H9 (cell line): ENCODE results near the gene USP37. TPM values are rescaled to one million over a fixed set of nuclear protein-coding genes. Genes with fewer than 3 reads are reported as not detected.

Experiments used
- DNase-seq: peaks from one replicate; pipeline ENCODE4 v3.0.0-alpha.2; 2017
- H2AFZ ChIP-seq: one replicate; pipeline ENCODE4 v1.6.1; 2013; ENCODE audit warnings: mild to moderate bottlenecking, low read length, control low read depth, moderate library complexity
- H2AK5ac ChIP-seq: 2 replicates; pipeline ENCODE4 v1.6.1; 2013; ENCODE audit warnings: low read length, control low read depth, mixed read lengths; ENCODE audit not compliant: insufficient read length
- H2BK120ac ChIP-seq: one replicate; pipeline ENCODE4 v1.6.1; 2013; ENCODE audit warnings: low read depth, mild to moderate bottlenecking, low read length, control low read depth, inconsistent platforms; ENCODE audit not compliant: poor library complexity, severe bottlenecking
- H2BK12ac ChIP-seq: 2 replicates; pipeline ENCODE4 v1.6.1; 2013; ENCODE audit warnings: low read length, control low read depth, mixed read lengths, low read depth; ENCODE audit not compliant: insufficient read length
- H2BK15ac ChIP-seq: 2 replicates; pipeline ENCODE4 v1.6.1; 2013; ENCODE audit warnings: low read depth, low read length, control low read depth
- H2BK20ac ChIP-seq: one replicate; pipeline ENCODE4 v1.6.1; 2013; ENCODE audit warnings: low read depth, mild to moderate bottlenecking, low read length, control low read depth, inconsistent platforms; ENCODE audit not compliant: poor library complexity, severe bottlenecking
- H2BK5ac ChIP-seq: 2 replicates; pipeline ENCODE4 v1.6.1; 2013; ENCODE audit warnings: low read length, control low read depth, mixed read lengths; ENCODE audit not compliant: insufficient read length
- H3K14ac ChIP-seq: 2 replicates; pipeline ENCODE4 v1.6.1; 2013; ENCODE audit warnings: low read length, control low read depth; ENCODE audit not compliant: insufficient read depth
- H3K18ac ChIP-seq: 2 replicates; pipeline ENCODE4 v1.6.1; 2013; ENCODE audit warnings: low read depth, mild to moderate bottlenecking, mixed read lengths, low read length, control low read depth; ENCODE audit not compliant: insufficient read length
- H3K23ac ChIP-seq: 2 replicates; pipeline ENCODE4 v1.6.1; 2013; ENCODE audit warnings: low read length, control low read depth, mixed read lengths, low read depth; ENCODE audit not compliant: insufficient read length
- H3K23me2 ChIP-seq: 2 replicates; pipeline ENCODE4 v1.6.1; 2013; ENCODE audit warnings: low read depth, mild to moderate bottlenecking, mixed read lengths, low read length, control low read depth; ENCODE audit not compliant: insufficient read length, poor library complexity, severe bottlenecking
- H3K27ac ChIP-seq: 2 replicates; pipeline ENCODE4 v1.5.1; 2013; ENCODE audit warnings: low read length, control low read depth, mixed read lengths, low read depth; ENCODE audit not compliant: insufficient read length
- H3K27me3 ChIP-seq: 2 replicates; pipeline ENCODE4 v1.6.1; 2013; ENCODE audit warnings: low read length, control low read depth, inconsistent platforms; ENCODE audit not compliant: insufficient read depth
- H3K4ac ChIP-seq: 2 replicates; pipeline ENCODE4 v1.6.1; 2013; ENCODE audit warnings: low read depth, mild to moderate bottlenecking, control low read depth, inconsistent platforms, low read length, moderate library complexity
- H3K4me1 ChIP-seq: 2 replicates; pipeline ENCODE4 v1.6.1; 2013; ENCODE audit warnings: low read length, control low read depth, inconsistent platforms; ENCODE audit not compliant: insufficient read depth
- H3K4me2 ChIP-seq: 2 replicates; pipeline ENCODE4 v1.6.1; 2013; ENCODE audit warnings: low read length, control low read depth, mixed read lengths; ENCODE audit not compliant: insufficient read length, insufficient read depth
- H3K56ac ChIP-seq: 2 replicates; pipeline ENCODE4 v1.6.1; 2013; ENCODE audit warnings: low read depth, mild to moderate bottlenecking, mixed read lengths, low read length, control low read depth; ENCODE audit not compliant: insufficient read length
- H3K79me1 ChIP-seq: 2 replicates; pipeline ENCODE4 v1.6.1; 2013; ENCODE audit warnings: low read depth, mild to moderate bottlenecking, moderate library complexity, low read length, control low read depth, inconsistent platforms; ENCODE audit not compliant: insufficient read depth, poor library complexity, severe bottlenecking
- H3K79me2 ChIP-seq: 2 replicates; pipeline ENCODE4 v1.6.1; 2013; ENCODE audit warnings: low read length, control low read depth, inconsistent platforms; ENCODE audit not compliant: insufficient read depth
- H3K9ac ChIP-seq: 2 replicates; pipeline ENCODE4 v1.6.1; 2013; ENCODE audit warnings: low read length, control low read depth, mixed read lengths; ENCODE audit not compliant: insufficient read length; ENCODE audit errors: extremely low read depth
- H3K9me3 ChIP-seq: one replicate; pipeline ENCODE4 v1.6.1; 2013; ENCODE audit warnings: low read depth, low read length, inconsistent platforms; ENCODE audit not compliant: control insufficient read depth
- H3T11ph ChIP-seq: one replicate; pipeline ENCODE4 v1.6.1; 2013; ENCODE audit warnings: mild to moderate bottlenecking, low read length, control low read depth, inconsistent platforms
- H4K20me1 ChIP-seq: one replicate; pipeline ENCODE4 v1.6.1; 2013; ENCODE audit not compliant: control insufficient read depth, insufficient read length, insufficient read depth
- H4K5ac ChIP-seq: 2 replicates; pipeline ENCODE4 v1.6.1; 2013; ENCODE audit warnings: low read depth, mild to moderate bottlenecking, mixed read lengths, low read length, control low read depth; ENCODE audit not compliant: insufficient read length
- H4K8ac ChIP-seq: replicated peaks from 2 replicates; pipeline ENCODE4 v1.6.1; 2013; ENCODE audit warnings: low read length, control low read depth, mixed read lengths, low read depth; ENCODE audit not compliant: insufficient read length
- H4K91ac ChIP-seq: 2 replicates; pipeline ENCODE4 v1.6.1; 2013; ENCODE audit warnings: low read depth, mild to moderate bottlenecking, moderate library complexity, mixed read lengths, low read length, control low read depth; ENCODE audit not compliant: insufficient read length
- H3K27ac Mint-ChIP-seq, 3 experiments: 2 replicates in 2 of 3; 3 replicates in 1 of 3; pipeline ENCODE4 v1.8.0; 2020 to 2021; ENCODE audit warnings: mixed read lengths in 3 of 3, mild to moderate bottlenecking in 1 of 3, moderate library complexity in 1 of 3
- H3K27me3 Mint-ChIP-seq: 2 replicates; pipeline ENCODE4 v1.8.0; 2021; ENCODE audit warnings: low read depth, mild to moderate bottlenecking, moderate library complexity, mixed read lengths
- H3K36me3 Mint-ChIP-seq, 3 experiments: 2 replicates in 2 of 3; 3 replicates in 1 of 3; pipeline ENCODE4 v1.8.0; 2020 to 2021; ENCODE audit warnings: low read depth in 3 of 3, mixed read lengths in 3 of 3; ENCODE audit not compliant: insufficient read depth in 1 of 3
- H3K4me1 Mint-ChIP-seq, 2 experiments: 2 replicates each; pipeline ENCODE4 v1.8.0; 2020; ENCODE audit warnings: mixed read lengths in 2 of 2
- H3K4me3 Mint-ChIP-seq, 2 experiments: 2 replicates in 1 of 2; 3 replicates in 1 of 2; pipeline ENCODE4 v1.8.0; 2020 to 2021; ENCODE audit warnings: mild to moderate bottlenecking in 2 of 2, mixed read lengths in 2 of 2, moderate library complexity in 1 of 2
- H3K9me3 Mint-ChIP-seq, 2 experiments: 2 replicates in 1 of 2; 3 replicates in 1 of 2; pipeline ENCODE4 v1.8.0; 2020; ENCODE audit warnings: mild to moderate bottlenecking in 2 of 2, mixed read lengths in 2 of 2, moderate library complexity in 1 of 2
- CTCF ChIP-seq: fragments of 200-600 bp; sonication (generic); conservative IDR thresholded peaks from 3 replicates; pipeline ENCODE4 v1.8.0; 2021; ENCODE audit warnings: antibody characterized with exemption, mild to moderate bottlenecking
- WGBS: extraction: QIAGEN DNeasy Blood & Tissue Kit; methylation state at CpG from one replicate; pipeline ENCODE4 v1.1.7; 2013; ENCODE audit warnings: missing lambda C conversion rate, low lambda C conversion rate, mixed read lengths; ENCODE audit not compliant: insufficient read length; ENCODE audit errors: extremely low coverage; 5-methylcytosine and 5-hydroxymethylcytosine counted together
- total RNA-seq: library from RNA; stranded (reverse); gene quantifications from 2 replicates; pipeline ENCODE4 v1.2.1, GENCODE V29; 2021

Gene USP37
- total RNA-seq, 1 experiment from 2014 or later = 34.9 TPM

GRCh38 chr2:218583983-218584850 lies 16.1 kb upstream of the USP37 start:
- no peak overlapping the region for H4K5ac ChIP-seq
- peak; percentile 42; the same call in 2 of the 3 replicates for TF ChIP-seq CTCF
- no peak overlapping the region for H3K4me3 Mint-ChIP-seq
- WGBS = no CpG with 5 or more reads among the region's 6 CpGs
- H3K79me1 ChIP-seq = no peaks in the 10 kb centered on the region
- H3K27me3 ChIP-seq = no peaks in the 10 kb centered on the region
- no peak overlapping the region for H2BK120ac ChIP-seq
- no peak overlapping the region for H3K4me2 ChIP-seq
- H3K79me2 ChIP-seq = peaks cover 2% of the 10 kb centered on the region; the same call in 1 of the 2 replicates
- H3K9ac ChIP-seq = no peak overlapping the region
- H3K27ac ChIP-seq = no peak overlapping the region
- no peaks in the 10 kb centered on the region for H3K27me3 Mint-ChIP-seq
- no peak overlapping the region for H3K14ac ChIP-seq
- no peak overlapping the region for H3K4ac ChIP-seq
- H2BK12ac ChIP-seq = no peak overlapping the region
- H3K4me1 Mint-ChIP-seq = peaks cover 0 to 5% of the 10 kb centered on the region in 2 experiments; a peak in 1 of 4 replicates
- no peaks in the 10 kb centered on the region for H3K23me2 ChIP-seq
- no peaks in the 10 kb centered on the region for H3K4me1 ChIP-seq
- H2AK5ac ChIP-seq = no peak overlapping the region
- H3K27ac Mint-ChIP-seq = no peak overlapping the region
- no peak overlapping the region for H4K8ac ChIP-seq
- peaks cover 41 to 82% (median 78%) of the 10 kb centered on the region in 3 experiments; a peak in 6 of 7 replicates for H3K36me3 Mint-ChIP-seq
- H3T11ph ChIP-seq = no peak overlapping the region
- H3K9me3 Mint-ChIP-seq = no peaks in the 10 kb centered on the region
- no peak for DNase-seq
- H3K18ac ChIP-seq = no peak overlapping the region
- H2AFZ ChIP-seq = no peak overlapping the region
- no peak overlapping the region for H2BK5ac ChIP-seq
- no peak overlapping the region for H2BK20ac ChIP-seq
- no peak overlapping the region for H4K91ac ChIP-seq
- H3K9me3 ChIP-seq = no peaks in the 10 kb centered on the region
- H3K56ac ChIP-seq = no peak overlapping the region
- H3K23ac ChIP-seq = no peak overlapping the region
- no peaks in the 10 kb centered on the region for H4K20me1 ChIP-seq
- H2BK15ac ChIP-seq = no peak overlapping the region
